Stomach (tissue), 4 donors: ENCODE data around the gene C16orf92.

Source experiments
- CTCF ChIP-seq, 7 experiments: fragments of 450-650 bp in 4 of 7; fragments of 200-600 bp in 3 of 7; sonication (generic) in 3 of 7; IDR thresholded peaks; one replicate each; pipeline ENCODE4 v1.5.1; 2016 to 2019; ENCODE audit warnings: antibody characterized with exemption in 7 of 7, control low read depth in 2 of 7, mild to moderate bottlenecking in 1 of 7
- EP300 ChIP-seq: sonication (generic); formaldehyde crosslinking; IDR thresholded peaks from one replicate; pipeline ENCODE4 v1.6.1; 2017; ENCODE audit warnings: antibody characterized with exemption
- POLR2A ChIP-seq, 4 donors: fragments of 450-650 bp; IDR thresholded peaks; one replicate each; pipeline ENCODE4 v1.6.1; 2016; ENCODE audit warnings: antibody characterized with exemption in 4 of 4, control low read depth in 2 of 4, mild to moderate bottlenecking in 1 of 4, moderate library complexity in 1 of 4

GRCh38 chr16:29990034-29990433 lies 33.0 kb upstream of the C16orf92 start:
- no peak for TF ChIP-seq CTCF (IDR thresholded peaks at IDR 0.05)
- TF ChIP-seq EP300: no peak
- no peak for TF ChIP-seq POLR2A (IDR thresholded peaks at IDR 0.05)
